ENCODE data around the gene NALCN.

GRCh38 chr13:101429733-101430132 lies 13.4 kb upstream of the NALCN start:
- no peak for TF ChIP-seq POLR2A (IDR thresholded peaks at IDR 0.05; ENCODE audit: low read depth, low read length)
- no peak for TF ChIP-seq POLR2AphosphoS5 (IDR thresholded peaks at IDR 0.05; ENCODE audit: low read depth, low read length)
